ENCODE data around the gene TBC1D3B. TPM values are rescaled to one million over a fixed set of nuclear protein-coding genes. Genes with fewer than 3 reads are reported as not detected.

Gene TBC1D3B
- total RNA-seq, 1 experiment from 2014 or later, result 1.4 TPM

DNA sequence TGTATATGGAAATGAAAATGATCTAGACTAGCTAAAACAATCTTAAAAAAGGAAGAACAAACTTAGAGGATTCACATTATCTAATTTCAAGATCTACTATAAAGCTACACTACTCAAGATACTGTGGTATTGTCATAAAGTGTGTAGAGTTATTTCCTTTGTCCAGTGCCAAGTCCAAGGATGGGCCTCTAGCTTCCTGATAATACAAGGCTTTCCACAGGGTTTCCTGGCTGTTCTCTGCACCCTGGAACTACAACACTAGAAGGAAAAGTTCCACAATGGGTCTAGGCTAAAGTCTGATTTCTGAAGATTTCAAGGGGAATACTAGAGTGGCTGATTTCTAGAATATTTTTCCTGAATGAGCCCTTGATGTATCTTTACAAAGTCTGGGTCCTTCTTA, 34.2 kb downstream of the TBC1D3B start:
- POLR2A ChIA-PET (ENCODE audit: unreplicated experiment), result no interaction called here
- Histone ChIP-seq H3K27ac (ENCODE audit: low read length) (no peak overlapping the region), H3K4me2 (ENCODE audit: low read length) (no peak overlapping the region), H3K4me3 (ENCODE audit: low read length) (no peak overlapping the region), H3K79me2 (ENCODE audit: low read length) (no peaks in the 10 kb centered on the region), H3F3A (ENCODE audit: low read length, unreplicated experiment) (no peaks in the 10 kb centered on the region), H3K9me2 (replicated peaks; ENCODE audit: low read length) (no peaks in the 10 kb centered on the region), H2AFZ (ENCODE audit: low read length) (no peak overlapping the region), H4K20me1 (ENCODE audit: low read length) (no peaks in the 10 kb centered on the region), H3K9ac (ENCODE audit: low read length) (no peak overlapping the region), H3K9me3 (ENCODE audit: low read length) (no peaks in the 10 kb centered on the region), H3K36me3 (ENCODE audit: low read depth, low read length) (no peaks in the 10 kb centered on the region), H3K4me1 (ENCODE audit: insufficient read depth, low read length) (no peaks in the 10 kb centered on the region), H3K27me3 (ENCODE audit: low read length) (peaks cover 38% of the 10 kb centered on the region)
- ATAC-seq, result no peak
- intact Hi-C loops (cut with micrococcal nuclease), result no loop called here
- BruUV-seq (replicated peaks), result no TSS peak
- CTCF ChIA-PET, result no interaction called here
- no peak for DNase-seq
- TF ChIP-seq, protein P1, sequence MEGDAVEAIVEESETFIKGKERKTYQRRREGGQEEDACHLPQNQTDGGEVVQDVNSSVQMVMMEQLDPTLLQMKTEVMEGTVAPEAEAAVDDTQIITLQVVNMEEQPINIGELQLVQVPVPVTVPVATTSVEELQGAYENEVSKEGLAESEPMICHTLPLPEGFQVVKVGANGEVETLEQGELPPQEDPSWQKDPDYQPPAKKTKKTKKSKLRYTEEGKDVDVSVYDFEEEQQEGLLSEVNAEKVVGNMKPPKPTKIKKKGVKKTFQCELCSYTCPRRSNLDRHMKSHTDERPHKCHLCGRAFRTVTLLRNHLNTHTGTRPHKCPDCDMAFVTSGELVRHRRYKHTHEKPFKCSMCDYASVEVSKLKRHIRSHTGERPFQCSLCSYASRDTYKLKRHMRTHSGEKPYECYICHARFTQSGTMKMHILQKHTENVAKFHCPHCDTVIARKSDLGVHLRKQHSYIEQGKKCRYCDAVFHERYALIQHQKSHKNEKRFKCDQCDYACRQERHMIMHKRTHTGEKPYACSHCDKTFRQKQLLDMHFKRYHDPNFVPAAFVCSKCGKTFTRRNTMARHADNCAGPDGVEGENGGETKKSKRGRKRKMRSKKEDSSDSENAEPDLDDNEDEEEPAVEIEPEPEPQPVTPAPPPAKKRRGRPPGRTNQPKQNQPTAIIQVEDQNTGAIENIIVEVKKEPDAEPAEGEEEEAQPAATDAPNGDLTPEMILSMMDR (conservative IDR thresholded peaks at IDR 0.05; ENCODE audit: low read depth, low read length), result no peak
- TF ChIP-seq EZH2 (IDR thresholded peaks at IDR 0.05; ENCODE audit: low read length, unreplicated experiment) (no peak), EZH2phosphoT487 (IDR thresholded peaks at IDR 0.05; ENCODE audit: borderline replicate concordance, low read length) (no peak)

DNA sequence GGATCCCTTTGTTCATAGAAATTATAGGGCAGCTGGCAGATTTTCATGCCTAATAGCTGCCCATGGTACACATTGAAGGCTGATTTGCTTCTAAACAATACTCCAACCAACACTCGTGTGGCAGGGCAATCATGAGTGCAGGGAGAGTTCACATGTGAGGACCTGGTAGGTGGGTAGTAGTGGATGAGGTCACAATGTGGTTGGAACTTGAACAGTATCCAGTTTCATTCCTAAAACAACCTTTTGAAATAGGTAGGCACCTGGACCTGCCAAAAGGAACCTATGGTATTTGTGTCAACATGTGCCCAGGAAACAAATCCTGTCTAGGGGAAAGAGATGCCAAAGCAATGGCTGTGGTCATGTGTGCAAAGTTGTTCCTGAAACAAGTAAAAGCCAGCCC, 40.0 kb downstream of the TBC1D3B start:
- H3K4me2 ChIP-seq (ENCODE audit: low read length), result no peak overlapping the region
- intact Hi-C loops (cut with micrococcal nuclease), result no loop called here
- ChIA-PET POLR2A (ENCODE audit: unreplicated experiment) (no interaction called here), CTCF (no interaction called here)
- no peak overlapping the region for H3K27ac ChIP-seq (ENCODE audit: low read length)
- ATAC-seq (no peak), DNase-seq (no peak)
- no peaks in the 10 kb centered on the region for H3K9me3 ChIP-seq (ENCODE audit: low read length)
- H3K79me2 ChIP-seq (ENCODE audit: low read length), result no peaks in the 10 kb centered on the region
- no TSS peak for BruUV-seq (replicated peaks)
- H3K9me2 ChIP-seq (replicated peaks; ENCODE audit: low read length), result no peaks in the 10 kb centered on the region
- no peaks in the 10 kb centered on the region for H3F3A ChIP-seq (ENCODE audit: low read length, unreplicated experiment)
- H4K20me1 ChIP-seq (ENCODE audit: low read length), result no peaks in the 10 kb centered on the region
- TF ChIP-seq, protein P1 (conservative IDR thresholded peaks at IDR 0.05; ENCODE audit: low read depth, low read length), result no peak
- no peak for TF ChIP-seq EZH2 (IDR thresholded peaks at IDR 0.05; ENCODE audit: low read length, unreplicated experiment)
- TF ChIP-seq EZH2phosphoT487 (IDR thresholded peaks at IDR 0.05; ENCODE audit: borderline replicate concordance, low read length), result no peak
- H3K4me1 ChIP-seq (ENCODE audit: insufficient read depth, low read length), result no peaks in the 10 kb centered on the region
- H3K36me3 ChIP-seq (ENCODE audit: low read depth, low read length), result no peaks in the 10 kb centered on the region
- no peak overlapping the region for H2AFZ ChIP-seq (ENCODE audit: low read length)
- H3K27me3 ChIP-seq (ENCODE audit: low read length), result peaks cover 19% of the 10 kb centered on the region; the same call in 1 of the 2 replicates
- H3K9ac ChIP-seq (ENCODE audit: low read length), result no peak overlapping the region
- H3K4me3 ChIP-seq (ENCODE audit: low read length), result no peak overlapping the region

DNA sequence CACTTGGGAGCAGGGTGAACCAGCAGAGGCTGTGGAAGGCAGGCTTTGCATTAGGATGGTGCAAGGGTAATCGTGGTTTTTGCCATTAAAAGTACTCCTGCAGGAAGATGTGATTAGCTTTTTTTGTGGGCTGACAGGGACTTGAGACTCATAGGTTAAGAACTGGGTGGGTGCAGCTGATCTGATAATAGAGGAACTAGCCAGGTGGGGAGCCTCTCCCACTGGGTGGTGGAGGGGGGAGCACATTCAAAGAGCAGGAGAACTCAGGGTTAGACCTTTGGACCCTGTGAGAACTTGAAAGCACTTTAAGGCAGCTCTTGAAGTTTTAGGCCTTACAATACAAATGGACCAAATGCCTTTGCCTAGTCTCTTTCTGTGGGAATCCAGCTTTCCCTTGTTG, 40.4 kb downstream of the TBC1D3B start:
- intact Hi-C loops (cut with micrococcal nuclease), result no loop called here

More for the DNA sequence above, 40.4 kb downstream of the TBC1D3B start:
- ChIA-PET CTCF (no interaction called here), POLR2A (ENCODE audit: unreplicated experiment) (no interaction called here)
- no TSS peak for BruUV-seq (replicated peaks)
- Histone ChIP-seq H3K4me1 (ENCODE audit: insufficient read depth, low read length) (no peaks in the 10 kb centered on the region), H3K36me3 (ENCODE audit: low read depth, low read length) (no peaks in the 10 kb centered on the region), H3K27ac (ENCODE audit: low read length) (no peak overlapping the region), H3K4me3 (ENCODE audit: low read length) (no peak overlapping the region), H3K4me2 (ENCODE audit: low read length) (no peak overlapping the region), H3F3A (ENCODE audit: low read length, unreplicated experiment) (no peaks in the 10 kb centered on the region), H3K9me3 (ENCODE audit: low read length) (no peaks in the 10 kb centered on the region), H3K79me2 (ENCODE audit: low read length) (no peaks in the 10 kb centered on the region), H4K20me1 (ENCODE audit: low read length) (no peaks in the 10 kb centered on the region), H3K9me2 (replicated peaks; ENCODE audit: low read length) (no peaks in the 10 kb centered on the region), H2AFZ (ENCODE audit: low read length) (no peak overlapping the region), H3K27me3 (ENCODE audit: low read length) (peaks cover 15% of the 10 kb centered on the region; the same call in 1 of the 2 replicates), H3K9ac (ENCODE audit: low read length) (no peak overlapping the region)
- no peak for ATAC-seq
- TF ChIP-seq, protein P1 (conservative IDR thresholded peaks at IDR 0.05; ENCODE audit: low read depth, low read length), result no peak
- TF ChIP-seq EZH2phosphoT487 (IDR thresholded peaks at IDR 0.05; ENCODE audit: borderline replicate concordance, low read length) (no peak), EZH2 (IDR thresholded peaks at IDR 0.05; ENCODE audit: low read length, unreplicated experiment) (no peak)
- no peak for DNase-seq

All from PC-3 (cell line).